Skeletal muscle tissue (tissue), 4 donors: ENCODE measurements around the gene DBX1. TPM values are rescaled to one million over a fixed set of nuclear protein-coding genes. Genes with fewer than 3 reads are reported as not detected.

Experiments
- H3K27ac ChIP-seq: one replicate; pipeline ENCODE4 v1.7.0; 2013; ENCODE audit warnings: mild to moderate bottlenecking, low read depth, low read length, inconsistent platforms
- H3K27me3 ChIP-seq, 3 donors: one replicate each; pipeline ENCODE4 v1.7.0; 2013; ENCODE audit warnings: low read length in 3 of 3; ENCODE audit not compliant: control insufficient read depth in 3 of 3, insufficient read depth in 3 of 3
- H3K36me3 ChIP-seq, 3 donors: one replicate each; pipeline ENCODE4 v1.7.0; 2013; ENCODE audit warnings: low read length in 3 of 3; ENCODE audit not compliant: control insufficient read depth in 3 of 3, insufficient read depth in 3 of 3
- H3K4me1 ChIP-seq, 3 donors: one replicate each; pipeline ENCODE4 v1.7.0; 2013; ENCODE audit warnings: low read length in 3 of 3, mild to moderate bottlenecking in 3 of 3; ENCODE audit not compliant: control insufficient read depth in 3 of 3, insufficient read depth in 3 of 3
- H3K4me3 ChIP-seq, 3 donors: one replicate each; pipeline ENCODE4 v1.7.0; 2013; ENCODE audit warnings: low read length in 3 of 3
- H3K9ac ChIP-seq, 3 donors: one replicate each; pipeline ENCODE4 v1.7.0; 2013; ENCODE audit warnings: low read length in 3 of 3, mild to moderate bottlenecking in 3 of 3, moderate library complexity in 2 of 3, low read depth in 1 of 3
- H3K9me3 ChIP-seq, 3 donors: one replicate each; pipeline ENCODE4 v1.7.0; 2013; ENCODE audit warnings: low read length in 3 of 3; ENCODE audit not compliant: control insufficient read depth in 3 of 3
- total RNA-seq: library from RNA; depleted of rRNA; stranded (reverse); fragments of >200 nt; gene quantifications from one replicate; pipeline ENCODE4 v1.2.3, GENCODE V29; 2014
- donor health status: Osteomylitis.

Gene DBX1
- total RNA-seq, 1 donor from 2014 or later, result under 0.01 TPM

DNA sequence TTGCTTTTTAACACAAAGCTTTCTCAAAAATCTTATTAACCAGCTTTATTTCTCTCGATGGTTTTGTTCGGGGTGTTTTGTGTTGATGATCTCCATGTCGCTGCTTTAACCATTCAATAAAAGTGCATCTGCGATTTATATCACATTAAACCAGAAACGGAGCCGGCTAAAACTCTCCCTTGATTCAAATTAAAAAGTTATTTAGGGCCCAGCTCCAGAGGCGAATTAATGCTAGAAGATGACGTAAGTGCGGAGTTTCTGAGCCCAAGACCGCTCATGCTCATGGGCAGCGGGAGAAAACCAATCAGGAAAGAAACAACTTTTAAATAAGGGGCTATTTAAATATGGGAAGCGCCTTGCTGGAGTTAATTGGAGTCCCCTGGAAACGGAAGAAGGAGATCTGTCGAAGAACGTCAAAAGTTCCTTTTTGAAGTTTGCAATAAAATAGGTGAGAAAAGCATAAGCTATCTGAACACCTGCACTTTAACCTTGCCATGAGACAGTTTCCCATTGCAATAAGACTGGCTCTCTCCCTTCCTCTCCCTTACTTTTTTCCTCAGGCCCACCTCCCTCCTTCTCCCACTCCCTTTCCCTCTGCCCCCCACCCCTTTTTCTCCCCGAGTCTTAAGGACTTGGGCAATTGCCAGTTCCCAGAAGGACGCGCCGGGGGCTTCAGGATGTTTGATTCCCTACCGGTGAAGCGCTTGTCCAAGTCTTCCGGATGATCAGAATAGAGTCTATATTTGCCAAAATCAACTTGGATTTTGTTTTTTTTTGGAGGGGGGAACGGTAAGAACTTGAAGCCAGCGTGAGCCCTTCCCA lies 1.9 kb upstream of the DBX1 start:
- peaks cover 78 to 86% (median 80%) of the 10 kb centered on the region in 3 donors for H3K27me3 ChIP-seq
- no peaks in the 10 kb centered on the region for H3K36me3 ChIP-seq
- no peaks in the 10 kb centered on the region for H3K9me3 ChIP-seq
- no peak overlapping the region for H3K27ac ChIP-seq
- H3K9ac ChIP-seq, result no peak overlapping the region
- H3K4me1 ChIP-seq, result peaks cover 8 to 12% (median 9%) of the 10 kb centered on the region in 3 donors
- no peak overlapping the region for H3K4me3 ChIP-seq

DNA sequence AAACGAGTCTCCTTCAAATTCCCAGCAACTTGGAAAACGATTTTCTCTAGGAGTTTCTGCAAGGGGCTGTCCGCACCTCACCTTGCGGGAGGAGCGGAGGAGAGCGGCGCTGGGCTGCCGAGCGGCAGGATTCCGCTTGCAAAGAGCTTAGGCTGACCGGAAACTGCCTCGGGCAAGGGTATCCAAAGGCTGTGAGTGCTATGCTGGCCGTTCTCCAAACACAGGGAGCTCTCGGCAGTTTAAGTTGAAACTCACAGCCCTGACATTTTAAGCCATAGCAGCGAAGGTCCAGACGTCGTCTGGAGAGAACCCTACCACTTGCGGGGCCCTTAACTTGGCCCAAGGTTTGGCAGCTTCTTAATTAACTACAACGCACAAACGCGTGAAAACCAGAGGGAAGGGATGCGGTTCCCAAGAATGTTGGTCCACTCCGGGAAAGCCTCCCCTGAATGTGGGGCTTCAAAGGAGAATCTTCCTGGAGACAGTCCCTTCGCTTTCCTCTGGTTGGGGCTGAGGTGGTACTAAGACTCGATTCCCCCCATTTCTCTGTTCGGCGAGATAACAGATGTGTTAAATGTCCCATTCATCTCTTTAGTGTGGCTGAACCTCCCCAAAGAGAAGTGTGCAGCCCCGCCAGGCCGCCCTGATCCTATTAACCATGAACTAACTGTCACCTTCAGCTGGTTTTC lies 1.1 kb upstream of the DBX1 start:
- no peak overlapping the region for H3K9ac ChIP-seq
- no peak overlapping the region for H3K27ac ChIP-seq
- H3K9me3 ChIP-seq, result no peaks in the 10 kb centered on the region
- H3K4me3 ChIP-seq, result no peak overlapping the region
- no peaks in the 10 kb centered on the region for H3K36me3 ChIP-seq
- peaks cover 83 to 86% (median 83%) of the 10 kb centered on the region in 3 donors for H3K27me3 ChIP-seq
- H3K4me1 ChIP-seq, result peaks cover 8 to 12% (median 9%) of the 10 kb centered on the region in 3 donors

DNA sequence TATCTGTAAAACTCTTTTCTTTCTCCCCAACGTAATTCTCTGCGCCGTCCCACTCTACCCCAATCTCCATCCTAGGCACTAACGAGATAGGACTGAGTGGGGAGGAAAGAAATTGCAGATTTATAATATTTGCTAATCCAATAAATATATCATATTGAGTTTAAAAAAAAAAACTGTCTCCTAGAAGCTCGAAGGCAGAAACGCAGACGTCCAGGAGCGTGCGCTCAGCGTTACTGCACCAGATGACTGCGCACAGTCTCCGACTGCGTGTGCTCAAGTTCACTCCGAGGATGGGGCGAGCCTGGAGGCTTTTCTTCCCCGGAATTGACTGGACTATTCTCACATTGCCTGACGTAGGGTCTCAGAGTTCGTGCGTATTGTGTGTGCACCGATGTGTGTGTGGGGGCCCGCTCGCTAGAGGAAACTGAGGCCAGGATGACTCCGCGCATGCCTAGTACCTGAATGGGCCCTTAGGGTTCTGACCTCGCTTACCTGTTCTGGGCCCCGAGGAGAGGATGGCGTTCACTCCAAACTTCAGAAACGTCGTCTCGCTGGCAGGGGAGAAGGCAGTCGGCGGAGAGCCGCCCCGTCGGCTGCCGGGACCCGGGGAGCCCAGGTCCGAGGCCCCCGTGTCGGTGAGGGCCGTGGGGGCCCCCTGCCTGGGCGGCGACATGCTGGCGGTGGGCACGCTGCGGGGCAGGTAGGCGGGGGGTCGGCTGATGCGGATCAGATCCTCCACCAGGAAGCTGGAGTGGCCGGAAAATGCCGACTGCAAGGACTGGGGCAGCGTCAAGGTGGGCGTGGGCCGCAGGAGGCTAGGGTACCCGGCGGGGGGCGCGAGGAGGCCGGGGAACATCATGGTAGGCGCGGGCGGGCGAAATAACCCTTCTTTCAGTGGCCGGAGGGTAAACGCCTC lies 551 bp downstream of the DBX1 start:
- Histone ChIP-seq H3K4me1 (peaks cover 8 to 12% (median 9%) of the 10 kb centered on the region in 3 donors), H3K9ac (no peak overlapping the region), H3K4me3 (no peak overlapping the region), H3K27me3 (peaks cover 82 to 90% (median 87%) of the 10 kb centered on the region in 3 donors), H3K9me3 (no peaks in the 10 kb centered on the region), H3K27ac (no peak overlapping the region), H3K36me3 (no peaks in the 10 kb centered on the region)

DNA sequence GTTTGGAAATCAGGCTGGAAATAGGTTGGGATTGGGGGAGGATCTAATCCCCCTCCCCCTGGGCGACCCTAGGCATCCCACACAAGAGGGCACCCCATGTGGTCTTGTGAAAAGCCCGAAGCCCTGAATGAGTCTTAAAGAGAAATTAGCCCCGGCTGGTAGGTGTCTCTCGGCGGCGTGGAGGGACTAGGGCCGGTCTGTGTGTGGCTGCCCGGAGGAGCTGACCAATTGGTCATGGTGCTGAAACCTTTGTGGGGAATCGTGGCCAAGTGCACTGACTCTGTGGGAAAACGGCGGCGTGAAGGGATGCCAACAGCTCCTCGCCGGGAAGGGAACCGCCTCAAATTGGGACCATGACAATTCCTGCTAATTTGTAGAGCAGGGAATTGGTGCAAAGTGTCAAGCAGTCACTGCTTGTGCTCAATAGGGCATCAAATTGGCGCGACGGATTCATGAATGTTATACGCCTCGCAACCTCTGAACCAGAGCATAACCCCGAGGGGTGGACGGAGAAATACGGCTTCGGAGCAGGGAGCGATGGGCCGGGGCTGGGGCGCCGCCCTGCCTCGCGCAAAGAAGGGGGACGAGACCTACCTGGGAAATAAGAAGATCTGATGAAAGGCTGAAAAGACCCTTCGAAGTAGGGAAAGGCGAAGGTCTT lies 1.5 kb downstream of the DBX1 start:
- Histone ChIP-seq H3K36me3 (no peaks in the 10 kb centered on the region), H3K4me1 (peaks cover 8 to 9% (median 8%) of the 10 kb centered on the region in 3 donors), H3K9me3 (no peaks in the 10 kb centered on the region), H3K9ac (no peak overlapping the region), H3K4me3 (no peak overlapping the region), H3K27ac (no peak overlapping the region), H3K27me3 (peaks cover 78 to 87% (median 79%) of the 10 kb centered on the region in 3 donors)

GRCh38 chr11:20157728-20158127 lies 2.5 kb downstream of the DBX1 start:
- H3K36me3 ChIP-seq, result no peaks in the 10 kb centered on the region
- H3K9ac ChIP-seq, result no peak overlapping the region
- peaks cover 0 to under 1% (median 0%) of the 10 kb centered on the region in 3 donors for H3K4me1 ChIP-seq
- H3K9me3 ChIP-seq, result no peaks in the 10 kb centered on the region
- no peak overlapping the region for H3K27ac ChIP-seq
- no peak overlapping the region for H3K4me3 ChIP-seq
- peaks cover 69 to 77% (median 70%) of the 10 kb centered on the region in 3 donors for H3K27me3 ChIP-seq

DNA sequence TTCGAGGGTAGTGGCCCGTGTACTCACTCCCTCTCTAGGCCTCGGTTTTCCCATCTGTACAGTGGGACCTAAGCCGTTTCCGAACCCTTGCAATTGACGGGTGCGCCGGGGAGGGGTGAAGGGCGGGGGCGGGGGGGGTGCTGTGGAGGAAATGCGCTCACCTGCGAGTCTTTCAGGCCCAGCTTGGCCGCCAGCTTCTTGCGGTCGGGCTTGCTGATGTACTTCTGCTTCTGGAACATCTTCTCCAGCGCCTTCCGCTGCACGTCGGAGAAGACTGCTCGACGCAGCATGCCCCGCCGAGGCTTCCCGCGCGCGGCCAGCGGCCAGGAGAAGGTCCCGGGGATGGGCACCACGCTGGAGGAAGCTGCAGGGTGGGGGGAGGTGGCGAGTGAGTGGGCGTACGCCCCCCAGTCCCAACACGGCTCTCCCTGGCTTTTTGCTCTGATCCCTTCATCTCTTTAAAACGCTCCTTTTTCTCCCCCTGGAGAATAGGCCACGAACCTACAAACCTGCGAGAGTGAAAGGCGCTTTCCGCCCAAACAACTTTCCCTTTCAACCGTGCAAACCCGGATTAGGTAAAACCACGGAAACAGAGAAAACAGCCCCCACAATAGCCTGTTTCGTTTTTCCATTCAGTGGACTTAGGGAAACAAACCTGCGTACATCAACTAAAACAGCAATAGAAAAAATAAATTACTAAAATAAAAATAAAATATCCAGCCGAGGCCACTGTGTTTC lies 3.2 kb downstream of the DBX1 start:
- H3K4me1 ChIP-seq, result no peaks in the 10 kb centered on the region
- no peak overlapping the region for H3K27ac ChIP-seq
- peaks cover 62 to 73% (median 65%) of the 10 kb centered on the region in 3 donors for H3K27me3 ChIP-seq
- H3K36me3 ChIP-seq, result no peaks in the 10 kb centered on the region
- no peak overlapping the region for H3K9ac ChIP-seq
- no peak overlapping the region for H3K4me3 ChIP-seq
- H3K9me3 ChIP-seq, result no peaks in the 10 kb centered on the region

- Histone ChIP-seq H3K36me3 (no peaks in the 10 kb centered on the region), H3K27me3 (peaks cover 56 to 66% (median 58%) of the 10 kb centered on the region in 3 donors), H3K27ac (no peak overlapping the region), H3K9ac (no peak overlapping the region), H3K9me3 (no peaks in the 10 kb centered on the region), H3K4me1 (no peaks in the 10 kb centered on the region), H3K4me3 (no peak overlapping the region)
These were observed 3.9 kb downstream of the DBX1 start for GRCh38 chr11:20156280-20156875.

DNA sequence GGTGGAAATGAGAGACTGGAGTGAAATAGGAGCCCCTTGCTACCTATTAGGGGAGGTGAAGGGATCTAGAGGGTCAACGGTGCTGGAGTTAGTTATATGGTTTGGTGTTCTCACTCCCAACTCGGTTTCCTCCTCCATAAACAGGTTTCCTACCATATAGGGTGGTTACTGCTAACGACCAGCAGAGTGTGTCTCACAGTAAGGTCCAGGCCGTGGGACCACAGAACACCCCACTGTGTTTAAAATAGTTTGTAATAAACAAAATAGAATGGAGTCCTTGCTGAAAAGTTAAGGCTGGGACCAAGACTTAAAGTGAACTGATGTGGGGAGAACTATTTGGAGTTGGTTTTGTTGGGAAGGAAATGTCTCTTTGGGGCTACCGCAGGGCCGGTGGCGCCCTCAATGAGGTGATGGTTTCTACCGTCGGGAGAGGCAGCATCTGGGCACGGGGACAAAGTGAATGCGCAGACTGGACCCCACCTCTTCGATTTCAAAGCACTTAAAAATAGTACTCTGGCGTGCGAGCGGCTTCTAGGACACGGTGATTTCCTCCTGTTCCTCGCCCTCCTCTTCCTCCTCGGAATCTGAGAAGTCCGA lies 4.5 kb downstream of the DBX1 start:
- Histone ChIP-seq H3K9me3 (no peaks in the 10 kb centered on the region), H3K4me1 (no peaks in the 10 kb centered on the region), H3K4me3 (no peak overlapping the region), H3K27me3 (peaks cover 50 to 60% (median 52%) of the 10 kb centered on the region in 3 donors), H3K36me3 (no peaks in the 10 kb centered on the region), H3K9ac (no peak overlapping the region), H3K27ac (no peak overlapping the region)
